Stomach (tissue), 9 donors: ENCODE data around the gene DGKD. TPM values are rescaled to one million over a fixed set of nuclear protein-coding genes. Genes with fewer than 3 reads are reported as not detected.

Experiments
- DNase-seq, 2 donors: peaks; one replicate each; pipeline versions ENCODE4 v3.0.0 to v3.0.0-alpha.2; 2013 to 2019
- H3K27ac ChIP-seq, 5 donors: fragments of 200-600 bp in 4 of 5; sonication (generic) in 4 of 5; one replicate each; pipeline ENCODE4 v1.5.1; 2013 to 2019; ENCODE audit warnings: mild to moderate bottlenecking in 1 of 5, moderate library complexity in 1 of 5
- H3K27me3 ChIP-seq, 3 donors: fragments of 200-600 bp; sonication (generic); one replicate each; pipeline ENCODE4 v1.5.1; 2017 to 2019; ENCODE audit warnings: mixed run types in 1 of 3
- H3K36me3 ChIP-seq, 4 donors: fragments of 200-600 bp; sonication (generic); 1 replicate in 3 of 4; 2 replicates in 1 of 4; pipeline ENCODE4 v1.5.1; 2016 to 2019
- H3K4me1 ChIP-seq, 4 donors: fragments of 200-600 bp; sonication (generic); one replicate each; pipeline ENCODE4 v1.5.1; 2016 to 2019
- H3K4me3 ChIP-seq, 4 donors: fragments of 200-600 bp; sonication (generic) in 3 of 4; one replicate each; pipeline ENCODE4 v1.5.1; 2016 to 2019; ENCODE audit warnings: mild to moderate bottlenecking in 1 of 4
- H3K9me3 ChIP-seq, 4 donors: fragments of 200-600 bp; sonication (generic); one replicate each; pipeline ENCODE4 v1.5.1; 2016 to 2019
- EP300 ChIP-seq: sonication (generic); formaldehyde crosslinking; IDR thresholded peaks from one replicate; pipeline ENCODE4 v1.6.1; 2017; ENCODE audit warnings: antibody characterized with exemption
- POLR2A ChIP-seq, 4 donors: fragments of 450-650 bp; IDR thresholded peaks; one replicate each; pipeline ENCODE4 v1.6.1; 2016; ENCODE audit warnings: antibody characterized with exemption in 4 of 4, control low read depth in 2 of 4, mild to moderate bottlenecking in 1 of 4, moderate library complexity in 1 of 4
- POLR2AphosphoS5 ChIP-seq, 3 donors: sonication (generic); formaldehyde crosslinking; IDR thresholded peaks; one replicate each; pipeline ENCODE4 v1.6.1; 2016; ENCODE audit warnings: antibody characterized with exemption in 3 of 3
- WGBS, 5 donors: extraction: QIAGEN DNeasy Blood & Tissue Kit in 3 of 5; methylation state at CpG; one replicate each; pipeline versions ENCODE4 v1.1.5 to v1.1.7; 2013 to 2018; 5-methylcytosine and 5-hydroxymethylcytosine counted together
- intact Hi-C: fragments of 100-400 bp; cut with DNase I; formaldehyde crosslinking; loops from one replicate; pipeline ENCODE4 v1.15.1; 2023; ENCODE audit warnings: low total_unique reads
- polyA plus RNA-seq, 3 donors: library from polyadenylated mRNA; stranded (reverse); fragments of 200-250 nt; gene quantifications; one replicate each; pipeline ENCODE4 v1.2.3, GENCODE V29; 2013
- total RNA-seq, 5 donors: library from RNA; depleted of rRNA; stranded (reverse); fragments of >200 nt; gene quantifications; one replicate each; pipeline versions ENCODE4 v1.1.0 to v1.2.3, GENCODE V29; 2014 to 2016
- TF ChIP-seq, protein P1 (sequence below), 7 experiments: fragments of 450-650 bp in 4 of 7; fragments of 200-600 bp in 3 of 7; sonication (generic) in 3 of 7; IDR thresholded peaks; one replicate each; pipeline ENCODE4 v1.5.1; 2016 to 2019; ENCODE audit warnings: antibody characterized with exemption in 7 of 7, control low read depth in 2 of 7, mild to moderate bottlenecking in 1 of 7
- donor health status: healthy with polysubstance abuse.
- donor health status: Bipolar disorder and iron deficiency.
- donor health status: healthy.

The DGKD gene
- total and polyA plus RNA-seq, 8 donors: 21.9 to 471 (median 202) TPM

DNA sequence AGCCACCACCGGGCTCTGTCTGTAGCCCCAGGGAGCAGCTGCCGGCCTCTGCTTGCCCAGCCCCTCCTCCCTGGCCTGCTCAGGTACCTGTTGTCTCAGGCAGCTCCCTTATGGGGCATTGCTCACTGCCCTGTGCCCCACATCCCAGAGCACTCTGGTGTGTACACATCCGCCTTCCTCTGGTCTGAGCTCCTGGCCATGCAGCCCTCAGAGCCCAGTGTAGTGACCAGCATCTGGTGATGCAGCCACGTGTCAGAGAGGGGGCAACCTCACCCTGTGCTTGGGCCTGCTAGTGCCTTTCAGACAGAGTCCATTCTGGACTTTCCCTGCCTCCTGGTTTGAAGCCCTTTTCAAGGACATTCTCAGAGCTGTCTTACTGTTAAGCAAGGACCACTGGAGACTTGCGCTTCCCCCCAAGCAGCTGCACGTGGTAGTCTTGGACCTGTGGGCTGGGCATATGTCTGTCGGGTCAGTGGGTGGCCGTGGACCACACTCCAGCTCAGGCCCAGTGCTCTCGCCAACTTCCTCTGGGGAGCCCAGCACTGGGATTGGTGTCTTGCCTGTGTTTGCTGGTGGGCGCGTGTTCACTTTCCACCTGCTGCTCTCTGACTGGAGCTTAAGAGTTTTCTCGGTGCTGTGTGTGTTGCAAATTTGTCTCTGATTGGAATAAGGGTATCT lies 30.7 kb downstream of the DGKD start:
- TF ChIP-seq POLR2AphosphoS5 (IDR thresholded peaks at IDR 0.05) (peak in 1 of 3 donors; percentile 23), EP300 (no peak), POLR2A (IDR thresholded peaks at IDR 0.05) (no peak)
- TF ChIP-seq, protein P1, sequence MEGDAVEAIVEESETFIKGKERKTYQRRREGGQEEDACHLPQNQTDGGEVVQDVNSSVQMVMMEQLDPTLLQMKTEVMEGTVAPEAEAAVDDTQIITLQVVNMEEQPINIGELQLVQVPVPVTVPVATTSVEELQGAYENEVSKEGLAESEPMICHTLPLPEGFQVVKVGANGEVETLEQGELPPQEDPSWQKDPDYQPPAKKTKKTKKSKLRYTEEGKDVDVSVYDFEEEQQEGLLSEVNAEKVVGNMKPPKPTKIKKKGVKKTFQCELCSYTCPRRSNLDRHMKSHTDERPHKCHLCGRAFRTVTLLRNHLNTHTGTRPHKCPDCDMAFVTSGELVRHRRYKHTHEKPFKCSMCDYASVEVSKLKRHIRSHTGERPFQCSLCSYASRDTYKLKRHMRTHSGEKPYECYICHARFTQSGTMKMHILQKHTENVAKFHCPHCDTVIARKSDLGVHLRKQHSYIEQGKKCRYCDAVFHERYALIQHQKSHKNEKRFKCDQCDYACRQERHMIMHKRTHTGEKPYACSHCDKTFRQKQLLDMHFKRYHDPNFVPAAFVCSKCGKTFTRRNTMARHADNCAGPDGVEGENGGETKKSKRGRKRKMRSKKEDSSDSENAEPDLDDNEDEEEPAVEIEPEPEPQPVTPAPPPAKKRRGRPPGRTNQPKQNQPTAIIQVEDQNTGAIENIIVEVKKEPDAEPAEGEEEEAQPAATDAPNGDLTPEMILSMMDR (IDR thresholded peaks at IDR 0.05): no peak
- Histone ChIP-seq H3K27me3 (no peaks in the 10 kb centered on the region), H3K27ac (peak overlapping the region; percentile 3 to 92 (median 80)), H3K4me1 (peaks cover 37 to 73% (median 58%) of the 10 kb centered on the region in 4 donors), H3K4me3 (no peak overlapping the region), H3K9me3 (no peaks in the 10 kb centered on the region), H3K36me3 (peaks cover 0 to 12% (median 9%) of the 10 kb centered on the region in 4 donors)
- intact Hi-C loops: no loop called here
- 57 to 74% (median 64%) methylated on average over 12 of the region's 12 CpGs for WGBS, 5 donors
- DNase-seq: peak; percentile 61 to 84

GRCh38 chr2:233385489-233386044 lies 31.3 kb downstream of the DGKD start:
- TF ChIP-seq POLR2AphosphoS5 (IDR thresholded peaks at IDR 0.05) (no peak), EP300 (no peak), POLR2A (IDR thresholded peaks at IDR 0.05) (no peak)
- TF ChIP-seq, protein P1 (IDR thresholded peaks at IDR 0.05): no peak
- WGBS, 5 donors: 70 to 82% (median 80%) methylated on average over 14 of the region's 14 CpGs
- intact Hi-C loops: no loop called here

GRCh38 chr2:233386382-233387041 lies 32.2 kb downstream of the DGKD start:
- H3K9me3 ChIP-seq: no peaks in the 10 kb centered on the region
- 58 to 70% (median 68%) methylated on average over 10 to 13 of the region's 13 CpGs for WGBS, 5 donors
- H3K4me3 ChIP-seq: no peak overlapping the region
- peaks cover 6 to 25% (median 20%) of the 10 kb centered on the region in 4 donors for H3K36me3 ChIP-seq
- H3K4me1 ChIP-seq: peaks cover 37 to 73% (median 55%) of the 10 kb centered on the region in 4 donors
- peak in 1 of 2 donors; percentile 60 for DNase-seq
- TF ChIP-seq POLR2A (IDR thresholded peaks at IDR 0.05): no peak
- no peak for TF ChIP-seq POLR2AphosphoS5 (IDR thresholded peaks at IDR 0.05)
- TF ChIP-seq, protein P1 (IDR thresholded peaks at IDR 0.05): no peak
- H3K27me3 ChIP-seq: no peaks in the 10 kb centered on the region
- H3K27ac ChIP-seq: peak overlapping the region in 4 of 5 donors; percentile 79 to 92 (median 82)
- intact Hi-C loops: no loop called here

More at GRCh38 chr2:233385489-233386044, 31.3 kb downstream of the DGKD start:
- H3K4me1 ChIP-seq: peaks cover 37 to 73% (median 58%) of the 10 kb centered on the region in 4 donors
- no peak overlapping the region for H3K4me3 ChIP-seq
- H3K36me3 ChIP-seq: peaks cover 1 to 18% (median 15%) of the 10 kb centered on the region in 4 donors
- H3K27me3 ChIP-seq: no peaks in the 10 kb centered on the region
- DNase-seq: peak in 1 of 2 donors; percentile 72
- H3K27ac ChIP-seq: peak overlapping the region; percentile 3 to 92 (median 80)
- no peaks in the 10 kb centered on the region for H3K9me3 ChIP-seq

GRCh38 chr2:233387225-233387624 lies 32.9 kb downstream of the DGKD start:
- no peak overlapping the region for H3K4me3 ChIP-seq

More at GRCh38 chr2:233387225-233387624, 32.9 kb downstream of the DGKD start:
- TF ChIP-seq EP300: peak; percentile 77
- no peak for TF ChIP-seq POLR2A (IDR thresholded peaks at IDR 0.05)
- peak in 1 of 3 donors; percentile 7 for TF ChIP-seq POLR2AphosphoS5 (IDR thresholded peaks at IDR 0.05)
- DNase-seq: no peak
- Histone ChIP-seq H3K36me3 (peaks cover 11 to 29% (median 22%) of the 10 kb centered on the region in 4 donors), H3K4me1 (peaks cover 37 to 68% (median 51%) of the 10 kb centered on the region in 4 donors), H3K27me3 (no peaks in the 10 kb centered on the region), H3K27ac (peak overlapping the region; percentile 29 to 92 (median 80)), H3K9me3 (no peaks in the 10 kb centered on the region)
- 66 to 82% (median 75%) methylated on average over 13 of the region's 13 CpGs for whole genome bisulfite sequencing, 5 donors
- intact Hi-C loops: no loop called here
